Neural cell (in vitro differentiated cells): ENCODE results near the gene LUC7L2. TPM values are rescaled to one million over a fixed set of nuclear protein-coding genes. Genes with fewer than 3 reads are reported as not detected.

Source experiments
- H2AFZ ChIP-seq: fragments of 200-600, 300-800 bp; sonication (generic), shearing (Covaris generic); 2 replicates; pipeline ENCODE4 v1.6.0; 2014; ENCODE audit warnings: low read depth, mild to moderate bottlenecking, antibody characterized with exemption, low read length, moderate library complexity
- H3F3A ChIP-seq: fragments of 200-600 bp; shearing (Covaris generic); 2 replicates; pipeline ENCODE4 v1.6.1; 2016; ENCODE audit warnings: mild to moderate bottlenecking, moderate library complexity, mixed read lengths, antibody characterized with exemption, low read length; ENCODE audit not compliant: insufficient read depth, poor library complexity, severe bottlenecking
- H3K27ac ChIP-seq: fragments of 200-600, 300-800 bp; sonication (generic), shearing (Covaris generic); 2 replicates; pipeline ENCODE4 v1.5.1; 2014; ENCODE audit warnings: mild to moderate bottlenecking, low read length, moderate library complexity
- H3K27me3 ChIP-seq: fragments of 300-800, 200-600 bp; sonication (generic), shearing (Covaris generic); 2 replicates; pipeline ENCODE4 v1.6.0; 2014; ENCODE audit warnings: mild to moderate bottlenecking, low read depth, low read length, moderate library complexity; ENCODE audit not compliant: insufficient read depth
- H3K36me3 ChIP-seq: fragments of 300-800, 200-600 bp; sonication (generic), shearing (Covaris generic); 2 replicates; pipeline ENCODE4 v1.5.1; 2014; ENCODE audit warnings: mild to moderate bottlenecking, antibody characterized with exemption, low read length, moderate library complexity; ENCODE audit not compliant: insufficient read depth
- H3K4me2 ChIP-seq: fragments of 300-800, 200-600 bp; sonication (generic), shearing (Covaris generic); 2 replicates; pipeline ENCODE4 v1.6.0; 2014; ENCODE audit warnings: mild to moderate bottlenecking, low read length
- H3K4me3 ChIP-seq: fragments of 300-800, 200-600 bp; sonication (generic), shearing (Covaris generic); 2 replicates; pipeline ENCODE4 v1.5.1; 2014; ENCODE audit warnings: mild to moderate bottlenecking, low read length, moderate library complexity
- H3K79me2 ChIP-seq: fragments of 200-600 bp; shearing (Covaris generic); replicated peaks from 2 replicates; pipeline ENCODE4 v1.6.0; 2014; ENCODE audit warnings: mild to moderate bottlenecking, low read length, moderate library complexity; ENCODE audit not compliant: insufficient read depth
- H3K9ac ChIP-seq: fragments of 300-800, 200-600 bp; sonication (generic), shearing (Covaris generic); 2 replicates; pipeline ENCODE4 v1.6.1; 2016; ENCODE audit warnings: mild to moderate bottlenecking, low read length, mixed read lengths
- H3K9me2 ChIP-seq: fragments of 200-600 bp; shearing (Covaris generic); 2 replicates; pipeline ENCODE4 v1.6.1; 2016; ENCODE audit warnings: mild to moderate bottlenecking, low read length, mixed read lengths; ENCODE audit not compliant: insufficient read depth
- H3K9me3 ChIP-seq: fragments of 200-600, 300-800 bp; sonication (generic), shearing (Covaris generic); 2 replicates; pipeline ENCODE4 v1.6.1; 2016; ENCODE audit warnings: mild to moderate bottlenecking, mixed run types, low read length, moderate library complexity, mixed read lengths
- H4K20me1 ChIP-seq: fragments of 200-600 bp; shearing (Covaris generic); 2 replicates; pipeline ENCODE4 v1.6.1; 2016; ENCODE audit warnings: mild to moderate bottlenecking, mixed run types; ENCODE audit not compliant: insufficient read depth
- CTCF ChIP-seq: fragments of 450-650 bp; IDR thresholded peaks from 2 replicates; pipeline ENCODE4 v1.5.1; 2014; ENCODE audit warnings: antibody characterized with exemption, mild to moderate bottlenecking, moderate library complexity; ENCODE audit not compliant: poor library complexity, severe bottlenecking
- EP300 ChIP-seq: fragments of 450-650 bp; conservative IDR thresholded peaks from 2 replicates; pipeline ENCODE4 v1.6.1; 2014; ENCODE audit warnings: antibody characterized with exemption, mild to moderate bottlenecking, moderate library complexity; ENCODE audit not compliant: poor library complexity, severe bottlenecking
- EZH2 ChIP-seq: fragments of 200-600, 300-800 bp; shearing (Covaris generic), sonication (generic); IDR thresholded peaks from 2 replicates; pipeline ENCODE4 v1.6.1; 2014; ENCODE audit warnings: antibody characterized with exemption, low read length, borderline replicate concordance, mild to moderate bottlenecking; ENCODE audit not compliant: insufficient read depth, poor library complexity, severe bottlenecking
- MXI1 ChIP-seq: fragments of 450-650 bp; conservative IDR thresholded peaks from 2 replicates; pipeline ENCODE4 v1.6.1; 2014; ENCODE audit warnings: antibody characterized with exemption, mild to moderate bottlenecking; ENCODE audit not compliant: poor library complexity, severe bottlenecking
- POLR2AphosphoS5 ChIP-seq: IDR thresholded peaks from 2 replicates; pipeline ENCODE4 v1.6.1; 2012
- RAD21 ChIP-seq: fragments of 450-650 bp; conservative IDR thresholded peaks from 2 replicates; pipeline ENCODE4 v1.6.1; 2014; ENCODE audit warnings: antibody characterized with exemption, mild to moderate bottlenecking, moderate library complexity
- REST ChIP-seq: IDR thresholded peaks from 2 replicates; pipeline ENCODE4 v1.6.1; 2012; ENCODE audit warnings: borderline replicate concordance
- SMC3 ChIP-seq: fragments of 450-650 bp; conservative IDR thresholded peaks from 2 replicates; pipeline ENCODE4 v1.6.1; 2014; ENCODE audit warnings: antibody characterized with exemption, mild to moderate bottlenecking, moderate library complexity; ENCODE audit not compliant: poor library complexity
- TAF1 ChIP-seq: IDR thresholded peaks from 2 replicates; pipeline ENCODE4 v1.6.1; 2012; ENCODE audit warnings: low read depth
- polyA plus RNA-seq: library from polyadenylated mRNA; depleted of rRNA; stranded (reverse); fragments of >200 nt; gene quantifications from 2 replicates; pipeline ENCODE4 v1.2.3, GENCODE V29; 2014

The LUC7L2 gene
- polyA plus RNA-seq, 1 donor from 2014 or later, result 153 TPM

- H3K79me2 ChIP-seq, result no peaks in the 10 kb centered on the region
- no peaks in the 10 kb centered on the region for H4K20me1 ChIP-seq
- no peaks in the 10 kb centered on the region for H3K36me3 ChIP-seq
- no peak overlapping the region for H3K4me3 ChIP-seq
- H2AFZ ChIP-seq, result no peak overlapping the region
- H3F3A ChIP-seq, result no peaks in the 10 kb centered on the region
- TF ChIP-seq TAF1, result no peak
- no peak for TF ChIP-seq EP300
- TF ChIP-seq REST, result no peak
- TF ChIP-seq EZH2, result no peak
- TF ChIP-seq RAD21, result no peak
- TF ChIP-seq MXI1, result no peak
- TF ChIP-seq CTCF, result no peak
- TF ChIP-seq POLR2AphosphoS5, result no peak
- TF ChIP-seq SMC3, result no peak
- no peaks in the 10 kb centered on the region for H3K27me3 ChIP-seq
- H3K9me3 ChIP-seq, result no peaks in the 10 kb centered on the region
- H3K9ac ChIP-seq, result no peak overlapping the region
- H3K4me2 ChIP-seq, result no peak overlapping the region
- no peak overlapping the region for H3K27ac ChIP-seq
- H3K9me2 ChIP-seq, result no peaks in the 10 kb centered on the region
These were observed 30.6 kb upstream of the LUC7L2 start for GRCh38 chr7:139329119-139329518.

- Histone ChIP-seq H3K9me3 (no peaks in the 10 kb centered on the region), H3K36me3 (no peaks in the 10 kb centered on the region), H3K9ac (no peak overlapping the region), H2AFZ (no peak overlapping the region), H4K20me1 (no peaks in the 10 kb centered on the region), H3K79me2 (no peaks in the 10 kb centered on the region), H3K27me3 (no peaks in the 10 kb centered on the region), H3F3A (no peaks in the 10 kb centered on the region), H3K9me2 (no peaks in the 10 kb centered on the region), H3K4me2 (no peak overlapping the region), H3K4me3 (no peak overlapping the region), H3K27ac (no peak overlapping the region)
- TF ChIP-seq EZH2 (no peak), TAF1 (no peak), POLR2AphosphoS5 (no peak), SMC3 (no peak), EP300 (no peak), REST (no peak), CTCF (no peak), MXI1 (no peak), RAD21 (no peak)
These were observed 29.2 kb upstream of the LUC7L2 start for GRCh38 chr7:139330333-139331030.
